Hepatocyte (in vitro differentiated cells): ENCODE measurements around the gene PIP4K2C. TPM values are rescaled to one million over a fixed set of nuclear protein-coding genes. Genes with fewer than 3 reads are reported as not detected.

Experiments used
- DNase-seq: peaks from one replicate; pipeline ENCODE4 v3.0.0-alpha.2; 2016; ENCODE audit warnings: low spot score
- H2AFZ ChIP-seq: fragments of 200-600 bp; sonication (generic); 2 replicates; pipeline ENCODE4 v1.6.0; 2016; ENCODE audit warnings: antibody characterized with exemption, mild to moderate bottlenecking
- H3K27ac ChIP-seq: fragments of 200-600 bp; sonication (generic); 2 replicates; pipeline ENCODE4 v1.5.1; 2016; ENCODE audit warnings: mild to moderate bottlenecking
- H3K27me3 ChIP-seq: fragments of 200-600 bp; sonication (generic); 2 replicates; pipeline ENCODE4 v1.6.1; 2016
- H3K36me3 ChIP-seq: fragments of 200-600 bp; sonication (generic); replicated peaks from 2 replicates; pipeline ENCODE4 v1.5.1; 2016; ENCODE audit warnings: low read depth; ENCODE audit not compliant: insufficient read depth
- H3K4me1 ChIP-seq: fragments of 200-600 bp; sonication (generic); 2 replicates; pipeline ENCODE4 v1.5.1; 2016; ENCODE audit warnings: mild to moderate bottlenecking, moderate library complexity; ENCODE audit not compliant: insufficient read depth
- H3K4me2 ChIP-seq: fragments of 200-600 bp; sonication (generic); 2 replicates; pipeline ENCODE4 v1.6.0; 2016
- H3K4me3 ChIP-seq: fragments of 200-600 bp; sonication (generic); 2 replicates; pipeline ENCODE4 v1.5.1; 2016; ENCODE audit warnings: mild to moderate bottlenecking
- H3K79me2 ChIP-seq: fragments of 200-600 bp; sonication (generic); 2 replicates; pipeline ENCODE4 v1.6.0; 2017; ENCODE audit warnings: mild to moderate bottlenecking
- H3K9me2 ChIP-seq: fragments of 200-600 bp; sonication (generic); replicated peaks from 2 replicates; pipeline ENCODE4 v1.6.0; 2017; ENCODE audit warnings: mild to moderate bottlenecking; ENCODE audit not compliant: insufficient read depth
- H3K9me3 ChIP-seq: fragments of 200-600 bp; sonication (generic); 2 replicates; pipeline ENCODE4 v1.5.1; 2016; ENCODE audit warnings: low read depth, mild to moderate bottlenecking
- H4K20me1 ChIP-seq: fragments of 200-600 bp; sonication (generic); 2 replicates; pipeline ENCODE4 v1.6.0; 2016; ENCODE audit warnings: mild to moderate bottlenecking; ENCODE audit not compliant: insufficient read depth, poor library complexity, severe bottlenecking
- EZH2 ChIP-seq: fragments of 200-600 bp; sonication (generic); IDR thresholded peaks from 2 replicates; pipeline ENCODE4 v1.6.1; 2016; ENCODE audit warnings: antibody characterized with exemption, mild to moderate bottlenecking, borderline replicate concordance
- EZH2phosphoT487 ChIP-seq: fragments of 200-600 bp; sonication (generic); IDR thresholded peaks from one replicate; pipeline ENCODE4 v1.6.1; 2018; ENCODE audit warnings: antibody characterized with exemption, mild to moderate bottlenecking, low read depth, moderate library complexity; ENCODE audit not compliant: unreplicated experiment, severe bottlenecking
- WGBS: methylation state at CpG from one replicate; pipeline ENCODE4 v1.1.6; 2016; ENCODE audit warnings: low lambda C conversion rate; ENCODE audit errors: missing lambda C conversion rate; 5-methylcytosine and 5-hydroxymethylcytosine counted together
- polyA plus RNA-seq: library from polyadenylated mRNA; unstranded; fragments of >200 nt; fragmentation: Nextera tagmentation; extraction: Ambion mirVana; gene quantifications from 2 replicates; pipeline ENCODE4 v1.2.1, GENCODE V29; 2016
- total RNA-seq: library from RNA; depleted of rRNA; stranded (reverse); fragments of >200 nt; gene quantifications from 2 replicates; pipeline ENCODE4 v1.2.3, GENCODE V29; 2014
- TF ChIP-seq, protein P1 (sequence below): fragments of 200-600 bp; sonication (generic); IDR thresholded peaks from 2 replicates; pipeline ENCODE4 v1.5.1; 2016; ENCODE audit warnings: antibody characterized with exemption, mild to moderate bottlenecking; ENCODE audit not compliant: poor library complexity

PIP4K2C gene
- total and polyA plus RNA-seq, 2 experiments from 2014 or later = 32.3 to 41.6 TPM

DNA sequence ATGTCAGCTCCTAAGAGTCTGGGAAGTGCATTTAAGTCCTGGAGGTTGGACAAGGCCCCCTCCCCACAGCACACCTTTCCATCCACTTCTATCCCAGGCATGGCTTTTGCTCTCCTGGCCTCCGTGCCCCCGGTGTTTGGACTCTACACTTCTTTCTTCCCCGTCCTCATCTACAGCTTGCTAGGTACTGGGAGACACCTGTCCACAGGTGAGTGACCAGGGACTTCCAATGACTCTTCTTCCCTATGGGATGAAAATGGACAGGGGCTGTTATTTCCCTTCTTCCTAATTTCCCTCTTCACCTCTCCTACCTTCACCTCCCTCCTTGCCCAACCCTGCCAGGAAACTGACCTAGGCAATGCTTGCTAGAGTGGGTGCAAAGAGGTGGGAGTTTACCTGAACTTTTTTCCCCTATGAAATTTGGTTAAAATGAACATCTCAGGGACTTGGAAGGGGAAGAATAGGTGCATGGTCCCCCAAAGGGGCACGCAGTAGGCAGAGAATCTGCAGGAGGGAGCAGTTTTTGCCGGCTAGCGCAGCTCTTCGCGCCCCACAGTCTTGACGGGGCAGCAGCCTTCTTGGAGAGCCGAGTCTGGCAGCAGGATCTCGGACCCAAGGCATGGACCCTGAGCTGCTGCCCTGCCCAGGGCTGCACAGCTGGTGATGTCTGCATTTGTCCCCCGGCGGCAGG is 29.4 kb downstream of the PIP4K2C start:
- H3K4me1 ChIP-seq = peaks cover 13% of the 10 kb centered on the region
- H3K79me2 ChIP-seq = no peaks in the 10 kb centered on the region
- TF ChIP-seq EZH2 = peak; percentile 91
- TF ChIP-seq, protein P1, sequence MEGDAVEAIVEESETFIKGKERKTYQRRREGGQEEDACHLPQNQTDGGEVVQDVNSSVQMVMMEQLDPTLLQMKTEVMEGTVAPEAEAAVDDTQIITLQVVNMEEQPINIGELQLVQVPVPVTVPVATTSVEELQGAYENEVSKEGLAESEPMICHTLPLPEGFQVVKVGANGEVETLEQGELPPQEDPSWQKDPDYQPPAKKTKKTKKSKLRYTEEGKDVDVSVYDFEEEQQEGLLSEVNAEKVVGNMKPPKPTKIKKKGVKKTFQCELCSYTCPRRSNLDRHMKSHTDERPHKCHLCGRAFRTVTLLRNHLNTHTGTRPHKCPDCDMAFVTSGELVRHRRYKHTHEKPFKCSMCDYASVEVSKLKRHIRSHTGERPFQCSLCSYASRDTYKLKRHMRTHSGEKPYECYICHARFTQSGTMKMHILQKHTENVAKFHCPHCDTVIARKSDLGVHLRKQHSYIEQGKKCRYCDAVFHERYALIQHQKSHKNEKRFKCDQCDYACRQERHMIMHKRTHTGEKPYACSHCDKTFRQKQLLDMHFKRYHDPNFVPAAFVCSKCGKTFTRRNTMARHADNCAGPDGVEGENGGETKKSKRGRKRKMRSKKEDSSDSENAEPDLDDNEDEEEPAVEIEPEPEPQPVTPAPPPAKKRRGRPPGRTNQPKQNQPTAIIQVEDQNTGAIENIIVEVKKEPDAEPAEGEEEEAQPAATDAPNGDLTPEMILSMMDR = no peak
- H4K20me1 ChIP-seq = no peaks in the 10 kb centered on the region
- no peaks in the 10 kb centered on the region for H3K9me3 ChIP-seq
- peak overlapping the region; percentile 100 for H3K4me2 ChIP-seq
- H3K27ac ChIP-seq = no peak overlapping the region
- 27% methylated on average over 13 of the region's 13 CpGs for WGBS
- H3K9me2 ChIP-seq = no peaks in the 10 kb centered on the region
- no peak for DNase-seq
- H2AFZ ChIP-seq = no peak overlapping the region
- H3K27me3 ChIP-seq = peaks cover 96% of the 10 kb centered on the region
- H3K36me3 ChIP-seq = no peaks in the 10 kb centered on the region
- no peak overlapping the region for H3K4me3 ChIP-seq

DNA sequence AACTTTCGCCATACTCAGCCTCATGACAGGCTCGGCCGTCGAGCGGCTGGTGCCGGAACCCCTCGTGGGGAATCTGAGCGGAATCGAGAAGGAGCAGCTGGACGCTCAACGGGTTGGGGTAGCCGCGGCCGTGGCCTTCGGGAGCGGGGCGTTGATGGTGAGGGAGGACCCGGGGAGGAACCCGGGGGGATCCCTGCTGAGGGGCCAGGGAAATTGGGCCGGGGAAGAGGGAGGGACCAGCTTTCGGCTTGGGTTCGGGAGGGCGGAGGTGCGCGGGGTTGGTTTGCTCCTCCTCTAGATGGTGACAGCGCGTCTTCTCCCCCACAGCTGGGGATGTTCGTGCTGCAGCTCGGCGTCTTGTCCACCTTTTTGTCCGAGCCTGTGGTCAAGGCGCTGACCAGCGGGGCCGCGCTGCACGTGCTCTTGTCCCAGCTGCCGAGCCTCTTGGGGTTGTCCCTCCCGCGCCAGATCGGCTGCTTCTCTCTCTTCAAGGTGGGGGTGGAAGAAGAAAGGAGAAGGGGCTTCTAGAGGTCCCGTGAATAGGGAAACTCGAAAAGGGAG is 30.0 kb downstream of the PIP4K2C start:
- H3K27me3 ChIP-seq = peaks cover 98% of the 10 kb centered on the region

DNA sequence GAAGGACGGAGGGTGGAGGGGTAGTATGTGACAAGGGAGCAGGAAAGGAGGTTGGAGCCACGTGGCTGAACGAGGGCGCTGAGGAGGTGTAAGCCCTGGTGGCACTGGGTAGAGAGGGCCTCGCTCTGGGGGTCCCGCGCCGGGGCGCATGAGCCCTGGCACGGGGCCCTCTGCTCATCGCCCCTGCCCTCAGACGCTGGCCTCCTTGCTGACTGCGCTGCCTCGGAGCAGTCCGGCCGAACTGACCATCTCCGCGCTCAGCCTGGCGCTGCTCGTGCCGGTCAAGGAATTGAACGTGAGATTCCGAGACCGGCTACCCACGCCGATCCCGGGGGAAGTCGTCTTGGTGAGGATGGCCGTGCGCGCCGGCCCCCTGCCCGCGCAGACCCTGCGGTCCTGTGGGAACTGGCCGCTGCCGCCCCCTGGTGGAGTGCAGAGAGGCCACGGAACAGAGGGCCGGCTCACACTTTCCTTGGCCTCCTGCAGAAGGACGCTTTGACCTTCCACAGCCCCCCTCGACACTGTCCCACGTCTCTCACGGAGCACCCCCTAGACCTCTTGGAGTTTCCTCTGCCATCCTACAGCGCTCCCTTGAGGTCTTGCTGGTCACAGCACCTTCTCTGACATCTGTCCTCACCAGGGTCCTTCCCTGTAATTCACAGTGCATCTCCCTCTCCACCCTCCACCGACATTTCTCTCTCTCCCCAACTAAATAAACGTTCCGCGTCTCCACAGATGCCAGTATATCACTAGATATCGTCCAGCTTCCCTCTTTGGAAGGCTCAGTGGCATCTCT is 30.7 kb downstream of the PIP4K2C start:
- Histone ChIP-seq H3K9me3 (no peaks in the 10 kb centered on the region), H2AFZ (peak overlapping the region; percentile 35), H3K4me2 (peak overlapping the region; percentile 100), H3K27me3 (peaks cover 98% of the 10 kb centered on the region), H3K79me2 (no peaks in the 10 kb centered on the region), H3K27ac (no peak overlapping the region), H3K4me3 (peak overlapping the region; percentile 39), H3K36me3 (no peaks in the 10 kb centered on the region), H3K9me2 (no peaks in the 10 kb centered on the region), H4K20me1 (no peaks in the 10 kb centered on the region), H3K4me1 (peaks cover 13% of the 10 kb centered on the region)
- no peak for TF ChIP-seq EZH2phosphoT487
- TF ChIP-seq, protein P1 = peak; percentile 91
- DNase-seq = peak; percentile 75
- WGBS = 3% methylated on average over 44 of the region's 49 CpGs

More for the DNA sequence above, 30.0 kb downstream of the PIP4K2C start:
- Histone ChIP-seq H3K4me3 (peak overlapping the region; percentile 39), H3K36me3 (no peaks in the 10 kb centered on the region), H3K9me2 (no peaks in the 10 kb centered on the region), H3K4me2 (peak overlapping the region; percentile 100), H3K79me2 (no peaks in the 10 kb centered on the region), H2AFZ (no peak overlapping the region), H3K27ac (no peak overlapping the region), H4K20me1 (no peaks in the 10 kb centered on the region), H3K9me3 (no peaks in the 10 kb centered on the region), H3K4me1 (peaks cover 13% of the 10 kb centered on the region)
- WGBS = 4% methylated on average over 32 of the region's 42 CpGs
- TF ChIP-seq, protein P1 = no peak
- peak; percentile 93 for TF ChIP-seq EZH2
- peak; percentile 54 for TF ChIP-seq EZH2phosphoT487
- DNase-seq = no peak
